ENCODE data around the gene UBR7.
"Not testable (repeated sequence)": the region's sequence is repeated elsewhere in the genome, so short reads cannot be mapped to it uniquely, and the experiment has no call there.

The UBR7 gene, protein sequence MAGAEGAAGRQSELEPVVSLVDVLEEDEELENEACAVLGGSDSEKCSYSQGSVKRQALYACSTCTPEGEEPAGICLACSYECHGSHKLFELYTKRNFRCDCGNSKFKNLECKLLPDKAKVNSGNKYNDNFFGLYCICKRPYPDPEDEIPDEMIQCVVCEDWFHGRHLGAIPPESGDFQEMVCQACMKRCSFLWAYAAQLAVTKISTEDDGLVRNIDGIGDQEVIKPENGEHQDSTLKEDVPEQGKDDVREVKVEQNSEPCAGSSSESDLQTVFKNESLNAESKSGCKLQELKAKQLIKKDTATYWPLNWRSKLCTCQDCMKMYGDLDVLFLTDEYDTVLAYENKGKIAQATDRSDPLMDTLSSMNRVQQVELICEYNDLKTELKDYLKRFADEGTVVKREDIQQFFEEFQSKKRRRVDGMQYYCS

DNA sequence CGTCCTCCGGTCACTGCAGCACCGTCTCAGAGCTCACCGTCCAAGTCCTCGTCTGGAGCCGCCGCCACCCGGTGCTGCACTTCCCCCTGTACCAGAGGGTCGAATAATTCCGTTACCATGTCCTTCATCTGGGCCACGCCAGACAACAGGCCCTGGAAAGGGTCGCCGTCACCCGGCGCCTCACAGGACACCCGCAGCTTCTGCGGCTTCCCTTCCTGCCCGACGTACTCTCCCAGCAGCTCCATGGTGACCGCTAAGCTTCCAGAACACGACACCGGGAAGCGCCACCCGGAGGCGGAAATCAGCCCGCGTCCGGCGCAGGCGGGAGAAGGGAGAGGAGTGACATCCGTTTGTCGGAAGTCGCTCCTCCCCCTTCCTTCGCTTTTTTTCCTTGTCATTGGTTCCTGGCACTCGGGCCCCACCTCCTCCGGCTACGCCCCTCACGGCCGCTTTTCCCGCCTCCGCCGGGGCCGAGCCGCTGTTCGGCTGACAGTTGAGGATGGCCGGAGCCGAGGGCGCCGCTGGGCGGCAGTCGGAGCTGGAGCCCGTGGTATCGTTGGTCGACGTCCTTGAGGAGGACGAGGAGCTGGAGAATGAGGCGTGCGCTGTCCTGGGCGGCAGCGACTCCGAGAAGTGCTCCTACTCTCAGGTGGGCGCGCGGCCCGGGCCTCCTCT, at the start of gene UBR7, which contains the start of gene GON7:
Gene UBR7 (plus strand): TSS at position 464 of the 675 bp plus-strand sequence. CDS start 36 bp downstream, at position 500.
Gene GON7 (minus strand): TSS at position 273 of the 675 bp plus-strand sequence. CDS start 28 bp downstream, at position 245.
- DNase-seq (ENCODE audit: low read depth, low spot score): peak; percentile 89

DNA sequence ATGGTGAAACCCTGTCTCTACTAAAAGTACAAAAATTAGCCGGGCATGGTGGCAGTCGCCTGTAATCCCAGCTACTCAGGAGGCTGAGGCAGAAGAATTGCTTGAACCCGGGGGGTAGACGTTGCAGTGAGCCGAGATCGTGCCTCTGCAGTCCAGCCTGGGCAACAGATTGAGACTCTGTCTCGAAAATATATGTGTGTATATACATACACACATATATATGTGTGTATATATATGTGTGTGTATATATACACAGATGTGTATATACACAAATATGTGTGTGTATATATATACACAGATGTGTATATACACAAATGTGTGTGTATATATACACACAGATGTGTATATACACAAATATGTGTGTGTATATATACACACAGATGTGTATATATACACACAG, 48.7 kb upstream of the UBR7 start:
- DNase-seq (ENCODE audit: low read depth, low spot score): not testable (repeated sequence)

DNA sequence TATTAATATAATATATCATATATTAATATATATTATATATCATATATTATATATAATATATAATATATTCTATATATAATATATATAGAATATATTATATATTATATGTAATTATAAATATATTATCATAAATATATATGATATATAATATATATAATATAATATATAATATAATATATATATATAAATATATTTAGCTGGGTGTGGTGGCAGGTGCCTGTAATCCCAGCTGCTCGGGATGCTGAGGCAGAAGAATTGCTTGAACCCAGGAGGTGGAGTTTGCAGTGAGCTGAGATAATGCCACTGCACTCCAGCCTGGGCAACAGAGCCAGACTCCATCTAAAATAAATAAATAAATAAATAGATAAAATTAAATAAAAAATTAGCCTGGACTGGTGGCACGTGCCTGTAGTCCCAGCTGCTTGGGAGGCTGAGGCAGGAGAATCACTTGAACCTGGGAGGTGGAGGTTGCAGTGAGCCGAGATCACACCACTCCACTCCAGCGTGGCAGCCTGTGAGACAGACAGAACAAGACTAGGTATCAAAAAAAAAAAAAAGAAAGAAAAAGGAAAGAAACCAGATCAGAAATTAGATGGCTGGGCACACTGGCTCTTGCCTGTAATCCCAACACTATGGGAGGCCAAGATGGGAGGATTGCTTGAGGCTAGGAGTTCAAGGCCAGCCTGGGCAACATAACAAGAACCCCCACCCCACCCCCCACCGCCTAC, 47.3 kb upstream of the UBR7 start:
- DNase-seq (ENCODE audit: low read depth, low spot score): not testable (repeated sequence)

DNA sequence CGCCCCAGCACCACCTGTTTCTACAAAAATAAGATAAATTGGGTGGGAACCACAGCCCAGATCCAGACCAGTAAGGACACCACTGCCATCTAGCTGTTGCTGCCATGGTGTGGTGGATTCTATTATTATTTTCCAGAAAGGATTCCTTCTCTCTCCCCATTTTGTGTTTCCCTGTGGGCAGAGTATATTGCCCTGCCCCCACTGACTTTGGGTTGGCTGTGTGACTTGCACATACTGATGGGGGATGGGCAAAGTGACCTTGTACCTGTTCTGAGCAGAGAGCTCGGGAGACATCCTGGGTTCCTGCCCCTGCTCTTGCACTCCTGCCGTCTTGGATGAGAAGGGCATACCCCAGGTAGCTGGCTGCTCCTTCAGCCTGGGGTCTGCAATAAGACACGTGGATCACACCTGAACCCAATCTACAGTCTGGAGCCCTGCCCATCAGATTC, 46.7 kb upstream of the UBR7 start:
- DNase-seq (ENCODE audit: low read depth, low spot score): no peak

DNA sequence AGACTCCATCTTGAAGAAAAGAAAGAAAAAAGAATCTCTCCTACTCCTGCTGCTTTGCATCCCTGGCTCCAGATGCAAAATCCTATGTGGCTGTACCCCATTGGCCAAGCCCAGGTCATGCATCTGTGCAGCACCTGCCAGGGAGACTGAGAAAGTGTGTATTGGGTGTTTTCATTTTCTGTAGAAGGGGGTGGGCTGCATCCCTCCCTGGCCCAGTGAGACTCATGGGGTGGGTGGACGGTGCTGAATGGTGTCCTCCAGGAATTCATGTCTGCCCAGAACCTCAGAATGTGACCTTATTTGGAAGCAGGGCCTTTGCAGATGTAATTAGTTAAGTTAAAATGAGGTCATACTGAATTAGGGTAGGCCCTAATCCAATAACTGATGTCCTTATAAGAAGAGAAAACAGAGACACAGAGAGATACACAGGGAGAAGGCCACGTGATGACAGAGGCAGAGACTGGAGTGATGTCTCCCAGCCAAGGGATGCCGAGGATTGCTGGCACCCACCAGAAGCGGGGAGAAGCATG, 45.6 kb upstream of the UBR7 start:
- no peak for DNase-seq (ENCODE audit: low read depth, low spot score)

DNA sequence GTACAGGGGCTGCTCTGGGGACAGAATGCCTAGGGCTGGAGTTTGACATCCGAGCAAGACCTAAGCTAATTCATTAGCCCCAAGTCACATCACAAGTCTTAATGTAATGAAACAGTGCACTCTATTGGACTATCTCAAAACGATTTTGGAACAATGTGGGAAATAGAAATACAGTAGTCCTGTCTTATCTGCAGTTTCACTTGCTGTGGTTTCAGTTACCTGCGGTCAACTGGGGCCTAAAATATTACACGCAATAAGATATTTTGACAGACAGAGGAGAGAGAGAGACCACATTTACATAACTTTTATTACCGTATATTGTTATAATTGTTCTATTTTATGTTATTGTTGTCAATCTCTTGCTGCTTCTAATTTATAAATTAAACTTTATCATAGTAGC, 43.5 kb upstream of the UBR7 start:
- no peak for DNase-seq (ENCODE audit: low read depth, low spot score)

DNA sequence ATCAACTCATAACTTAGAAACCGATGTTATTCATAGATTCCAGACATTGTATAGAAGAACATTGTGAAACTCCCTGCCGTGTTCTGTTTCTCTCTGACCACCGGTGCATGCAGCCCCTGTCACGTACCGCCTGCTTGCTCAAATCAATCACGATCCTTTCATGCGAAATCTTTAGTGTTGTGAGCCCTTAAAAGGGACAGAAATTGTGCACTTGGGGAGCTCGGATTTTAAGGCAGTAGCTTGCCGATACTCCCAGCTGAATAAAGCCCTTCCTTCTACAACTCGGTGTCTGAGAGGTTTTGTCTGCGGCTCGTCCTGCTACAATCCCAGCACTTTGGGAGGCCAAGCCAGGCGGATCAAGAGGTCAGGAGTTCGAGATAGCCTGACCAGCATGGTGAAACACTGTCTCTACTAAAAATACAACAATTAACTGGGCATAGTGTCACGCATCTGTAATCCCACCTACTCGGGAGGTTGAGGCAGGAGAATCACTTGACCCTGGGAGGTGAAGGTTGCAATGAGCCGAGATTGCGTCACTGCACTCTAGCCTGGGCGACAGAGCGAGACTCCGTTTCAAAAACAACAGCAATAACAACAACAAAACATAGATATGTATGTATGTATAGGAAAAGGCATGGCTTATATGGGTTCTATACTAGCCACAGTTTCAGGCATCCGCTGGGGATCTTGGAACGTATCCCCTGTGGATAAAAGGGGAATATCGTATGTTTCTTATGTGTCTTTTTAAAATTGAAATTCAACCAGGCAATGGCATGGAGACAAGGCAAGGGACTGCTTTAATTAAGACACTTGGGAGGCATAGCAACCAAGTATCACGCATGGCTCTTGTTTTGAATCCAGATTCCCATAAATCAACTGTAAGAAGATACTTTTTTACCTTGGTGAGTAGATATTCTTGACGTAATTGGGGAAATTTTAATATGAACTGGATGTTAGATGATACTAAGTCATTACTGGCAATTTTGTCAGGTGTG, 41.5 kb upstream of the UBR7 start:
- not testable (repeated sequence) for DNase-seq (ENCODE audit: low read depth, low spot score)

DNA sequence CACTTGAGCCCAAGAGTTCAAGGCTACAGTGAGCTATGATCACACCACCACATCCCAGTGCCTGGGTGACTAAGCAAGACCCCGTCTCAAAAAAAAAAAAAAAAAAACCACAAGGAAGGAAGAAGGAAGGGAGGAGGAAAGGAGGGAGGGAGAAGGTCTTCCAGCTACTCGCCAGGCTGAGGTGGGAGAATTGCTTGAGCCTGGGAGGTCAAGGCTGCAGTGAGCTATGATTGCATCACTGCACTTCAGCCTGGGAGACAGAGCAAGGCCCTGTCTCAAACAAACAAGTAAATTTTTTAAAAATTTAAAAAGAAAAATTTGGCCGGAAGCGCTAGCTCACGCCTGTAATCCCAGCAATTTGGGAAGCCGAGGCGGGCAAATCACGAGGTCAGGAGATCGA, 38.4 kb upstream of the UBR7 start:
- not testable (repeated sequence) for DNase-seq (ENCODE audit: low read depth, low spot score)

DNA sequence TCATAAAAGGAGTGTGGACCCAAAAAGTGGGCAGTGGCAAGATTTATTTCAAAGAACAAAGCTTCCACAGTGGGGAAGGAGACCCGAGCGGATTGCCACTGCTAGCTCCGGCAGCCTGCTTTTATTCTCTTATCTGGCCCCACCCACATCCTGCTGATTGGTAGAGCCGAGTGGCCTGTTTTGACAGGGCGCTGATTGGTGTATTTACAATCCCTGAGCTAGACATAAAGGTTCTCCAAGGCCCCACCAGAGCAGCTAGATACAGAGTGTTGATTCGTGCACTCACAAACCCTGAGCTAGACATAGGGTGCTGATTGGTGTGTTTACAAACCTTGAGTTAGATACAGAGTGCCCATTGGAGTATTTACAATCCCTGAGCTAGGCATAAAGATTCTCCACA, 37.4 kb upstream of the UBR7 start:
- DNase-seq (ENCODE audit: low read depth, low spot score): not testable (repeated sequence)

DNA sequence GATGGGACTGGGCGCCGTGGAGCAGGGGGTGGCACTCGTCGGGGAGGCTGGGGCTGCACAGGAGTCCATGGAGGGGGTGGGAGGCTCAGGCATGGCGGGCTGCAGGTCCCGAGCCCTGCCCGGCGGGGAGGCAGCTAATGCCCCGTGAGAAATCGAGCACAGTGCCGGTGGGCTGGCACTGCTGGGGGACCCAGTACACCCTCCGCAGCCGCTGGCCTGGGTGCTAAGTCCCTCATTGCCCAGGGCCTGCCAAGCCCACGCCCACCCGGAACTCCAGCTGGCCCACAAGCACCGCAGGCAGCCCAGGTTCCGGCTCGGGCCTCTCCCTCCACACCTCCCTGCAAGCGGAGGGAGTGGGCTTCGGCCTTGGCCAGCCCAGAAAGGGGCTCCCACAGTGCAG, 36.9 kb upstream of the UBR7 start:
- DNase-seq (ENCODE audit: low read depth, low spot score): not testable (repeated sequence)

DNA sequence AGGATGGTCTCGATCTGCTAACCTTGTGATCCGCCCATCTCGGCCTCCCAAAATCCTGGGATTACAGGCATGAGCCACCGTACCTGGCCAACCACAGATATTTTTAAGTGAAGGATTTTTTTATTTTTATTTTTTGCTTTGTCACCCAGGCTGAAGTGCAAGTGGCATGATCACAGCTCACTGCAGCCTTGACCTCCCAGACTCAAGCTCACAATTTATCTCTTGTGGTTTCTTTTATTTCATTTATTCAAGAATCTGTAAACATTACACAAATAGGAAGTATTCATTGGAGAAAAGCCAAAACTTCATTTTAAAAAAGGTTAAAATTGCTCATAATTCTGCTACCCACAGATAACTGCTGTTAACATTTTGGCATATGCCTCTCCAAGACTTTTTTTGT, 35.7 kb upstream of the UBR7 start:
- DNase-seq (ENCODE audit: low read depth, low spot score): no peak

DNA sequence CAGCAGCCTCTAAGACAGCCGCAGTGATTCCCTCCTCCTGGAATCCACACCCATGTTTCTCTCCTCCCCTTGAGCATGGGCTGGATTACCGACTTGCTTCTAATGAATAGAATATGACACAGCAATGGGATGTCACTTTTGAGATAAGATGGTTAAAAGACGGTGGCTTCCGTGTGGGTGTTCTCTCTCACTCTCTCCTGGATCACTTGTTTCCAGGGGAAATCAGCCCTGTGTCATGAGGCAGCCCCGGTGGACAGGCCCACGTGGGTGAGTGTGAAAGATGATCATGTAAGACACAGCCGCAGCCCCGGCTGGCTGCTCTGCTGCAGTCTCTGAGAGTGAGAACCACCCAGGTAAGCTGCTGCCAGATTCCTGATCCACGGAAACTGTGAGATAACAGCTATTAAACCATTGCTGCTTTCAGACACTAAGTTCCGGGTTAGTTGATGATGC, 33.1 kb upstream of the UBR7 start:
- no peak for DNase-seq (ENCODE audit: low read depth, low spot score)

DNA sequence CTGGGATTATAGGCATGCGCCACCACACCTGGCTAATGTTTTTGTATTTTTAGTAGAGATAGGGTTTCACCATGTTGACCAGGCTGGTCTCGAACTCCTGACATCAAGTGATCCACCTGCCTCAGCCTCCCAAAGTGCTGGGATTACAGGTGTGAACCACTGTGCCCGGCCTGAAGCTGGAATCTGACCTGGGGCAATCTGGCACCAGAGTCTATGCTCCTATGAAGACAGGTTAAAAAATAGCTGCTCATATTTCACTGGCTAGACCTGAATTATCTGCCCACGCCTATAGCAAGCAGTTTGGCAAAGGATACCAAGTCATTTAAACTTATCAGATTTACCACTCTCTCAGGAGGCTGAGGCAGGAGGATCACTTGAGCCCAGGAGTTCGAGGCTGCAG, 32.3 kb upstream of the UBR7 start:
- DNase-seq (ENCODE audit: low read depth, low spot score): not testable (repeated sequence)

DNA sequence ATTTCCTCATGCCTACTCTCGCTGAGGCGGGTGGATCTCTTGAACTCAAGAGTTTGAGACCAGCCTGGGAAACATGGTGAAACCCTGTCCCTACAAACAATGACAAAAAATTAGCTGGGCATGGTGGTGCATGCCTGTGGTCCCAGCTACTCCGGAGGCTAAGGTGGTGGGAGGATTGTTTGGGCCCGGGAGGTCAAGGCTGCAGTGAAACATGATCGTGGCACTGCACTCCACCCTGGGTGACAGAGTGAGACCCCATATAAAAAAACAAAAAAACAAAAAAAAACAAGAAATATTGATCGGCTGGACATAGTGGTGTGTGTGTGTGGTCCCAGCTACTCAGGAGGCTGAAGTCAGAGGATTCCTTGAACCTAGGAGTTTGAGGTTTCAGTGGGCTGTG, 31.6 kb upstream of the UBR7 start:
- no peak for DNase-seq (ENCODE audit: low read depth, low spot score)

DNA sequence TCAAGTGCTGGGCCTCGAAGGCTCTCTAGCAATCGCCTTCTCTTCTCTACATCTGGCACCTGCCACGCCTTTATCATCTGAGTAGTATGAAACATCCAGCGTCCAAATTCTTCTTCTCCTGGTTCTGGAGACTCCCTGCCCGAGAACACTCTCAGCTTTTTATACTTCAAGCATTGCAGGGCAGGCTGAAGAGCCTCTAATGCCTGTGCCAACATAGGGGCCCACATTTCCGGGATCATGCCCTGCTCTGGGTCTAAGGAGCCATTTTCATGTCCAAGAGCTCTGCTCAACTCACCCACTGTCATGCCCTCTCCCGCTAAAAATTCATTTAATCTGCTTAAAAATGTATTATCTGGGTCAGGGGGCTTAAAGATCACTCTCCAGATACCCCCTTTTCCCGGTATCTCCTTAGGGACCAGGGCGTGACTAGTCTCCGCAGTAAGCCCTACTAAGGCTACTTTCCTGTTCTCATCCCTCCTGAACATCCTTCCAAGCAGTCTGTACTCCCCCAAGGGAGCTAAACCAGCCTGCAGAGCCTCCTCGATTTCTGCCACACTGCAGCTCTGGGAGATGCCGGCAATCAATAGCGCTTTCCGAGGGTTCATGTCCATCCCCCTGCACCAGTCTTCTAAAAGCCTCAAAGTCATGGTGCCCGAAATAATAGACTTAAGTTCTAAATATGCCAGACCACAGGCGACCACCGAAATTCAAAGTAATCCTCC, 23.3 kb upstream of the UBR7 start:
- no peak for DNase-seq (ENCODE audit: low read depth, low spot score)

DNA sequence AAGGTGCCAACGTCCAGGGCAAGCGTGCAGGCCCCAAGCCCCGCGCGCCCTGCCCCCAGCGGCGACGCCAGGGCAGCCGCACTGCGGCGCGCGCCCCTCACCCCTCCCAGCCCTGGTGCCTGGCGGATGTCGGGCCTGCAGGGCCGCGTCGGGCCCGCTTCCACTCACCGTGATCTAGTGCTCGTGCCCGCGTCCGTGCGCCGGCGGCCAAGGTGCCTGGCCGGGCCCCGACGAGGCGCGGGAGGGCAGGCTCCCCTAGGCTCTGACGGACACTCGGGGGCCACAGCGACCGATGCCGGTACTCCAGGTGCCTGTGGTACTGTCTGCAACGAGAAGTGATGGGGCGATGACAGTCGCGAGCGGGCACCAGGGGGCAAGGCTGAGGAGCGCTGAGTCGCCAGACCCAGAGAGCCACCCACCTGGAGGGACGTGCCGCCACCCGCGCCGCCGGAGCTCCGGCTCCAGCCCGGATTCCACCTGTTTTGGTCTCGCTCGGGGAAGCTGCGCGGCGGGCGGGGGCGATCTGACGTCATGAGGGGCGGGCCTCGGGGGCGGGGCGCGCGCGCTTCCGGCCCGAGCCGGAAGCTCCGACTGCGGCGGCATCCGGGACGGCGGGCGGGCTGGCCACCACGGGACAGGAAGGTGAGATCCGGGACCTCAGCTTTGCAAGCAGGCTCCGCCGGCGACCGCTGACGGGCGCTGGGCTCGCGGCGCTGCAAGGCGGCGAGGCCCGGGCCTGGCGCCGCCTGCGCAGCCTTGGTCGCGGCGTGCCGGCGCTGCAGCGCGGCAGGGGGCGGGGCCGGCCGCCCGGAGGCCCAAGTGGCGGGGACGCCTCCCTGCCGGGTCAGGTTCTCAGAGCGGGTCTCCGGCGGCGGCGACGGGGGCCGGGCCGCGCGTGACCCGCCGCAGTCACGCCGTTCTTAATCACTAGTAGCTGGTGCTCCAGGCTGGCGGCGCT, 22.4 kb upstream of the UBR7 start, which contains the start of the genes LYSET and MOAP1:
Gene LYSET (plus strand): TSS at position 927 of the 958 bp plus-strand sequence. CDS start 89 bp downstream, outside the sequence.
Gene MOAP1 (minus strand): TSS at position 507 of the 958 bp plus-strand sequence. CDS start 655 bp downstream, outside the sequence.
- peak; percentile 26 for DNase-seq (ENCODE audit: low read depth, low spot score)

DNA sequence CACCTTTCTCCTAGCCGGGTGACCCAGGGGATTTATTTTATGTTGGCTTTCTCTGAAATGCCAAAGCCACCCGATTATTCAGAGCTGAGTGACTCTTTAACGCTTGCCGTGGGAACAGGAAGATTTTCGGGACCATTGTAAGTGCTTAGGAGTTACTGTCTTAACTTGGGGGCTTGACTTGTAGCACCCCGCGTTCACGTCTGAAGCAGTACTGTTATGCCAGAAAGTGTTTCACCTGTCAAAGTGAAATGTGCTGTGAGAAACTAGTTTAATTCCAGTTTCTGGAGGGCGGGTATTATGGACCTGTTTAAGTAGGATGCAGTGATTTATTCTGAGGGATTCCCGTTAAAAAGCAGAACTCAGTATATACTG, 21.7 kb upstream of the UBR7 start:
- DNase-seq (ENCODE audit: low read depth, low spot score): no peak

DNA sequence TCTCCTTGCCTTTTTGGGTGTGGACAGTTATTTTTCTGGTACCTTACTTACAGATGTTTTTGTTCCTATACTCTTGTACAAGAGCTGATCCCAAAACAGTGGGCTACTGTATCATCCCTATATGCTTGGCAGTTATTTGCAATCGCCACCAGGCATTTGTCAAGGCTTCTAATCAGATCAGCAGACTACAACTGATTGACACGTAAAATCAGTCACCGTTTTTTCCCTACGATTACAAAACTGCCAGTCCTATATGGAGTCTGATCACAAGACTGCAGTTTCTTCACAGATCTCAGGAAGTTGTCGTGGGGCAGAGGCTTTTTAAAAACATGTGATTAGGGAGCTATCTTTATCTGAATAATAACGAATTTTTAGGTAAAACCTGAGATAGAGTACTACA, 20.6 kb upstream of the UBR7 start:
- DNase-seq (ENCODE audit: low read depth, low spot score): no peak

Data from smooth muscle cell of the brain vasculature (primary cell).